ENCODE results near the gene CLHC1. TPM values are rescaled to one million over a fixed set of nuclear protein-coding genes. Genes with fewer than 3 reads are reported as not detected.
"Not testable (repeated sequence)": the region's sequence is repeated elsewhere in the genome, so short reads cannot be mapped to it uniquely, and the experiment has no call there.

Gene CLHC1
- total and polyA plus RNA-seq, 4 donors: 18.4 to 29.6 (median 24.2) TPM

GRCh38 chr2:55126643-55127042 lies 105.5 kb downstream of the CLHC1 start:
- not testable (repeated sequence) for H3K27me3 ChIP-seq (ENCODE audit: control insufficient read depth, insufficient read depth, low read length); H3K36me3 ChIP-seq (ENCODE audit: control insufficient read depth, insufficient read depth, low read length); H3K27ac ChIP-seq (ENCODE audit: low read depth, low read length); H3K4me1 ChIP-seq (ENCODE audit: control insufficient read depth, insufficient read depth, low read length); DNase-seq (ENCODE audit: low read depth in 4 of 6, low spot score in 6 of 6); H3K9me3 ChIP-seq (ENCODE audit: control insufficient read depth, insufficient read depth, low read length); H3K4me3 ChIP-seq (ENCODE audit: low read depth, low read length)
- WGBS (ENCODE audit: insufficient coverage): no CpG with 5 or more reads among the region's 4 CpGs

Other genes starting within 250 kb of the CLHC1 start
- 100 to 1,000 TPM; 199 to 541 TPM for gene RTN4, start 181.8 kb downstream of the CLHC1 start, total RNA-seq
- gene RTN4, start 181.8 kb downstream of the CLHC1 start, polyA plus RNA-seq (ENCODE audit: insufficient read length in 2 of 2): 100 to 1,000 TPM; 565 to 652 TPM
- 1,000 to 10,000 TPM in 1 of 2 donors, 100 to 1,000 TPM in 1; 549 to 1,805 TPM for gene RPS27A, start 395 bp upstream of the CLHC1 start, total RNA-seq
- gene RPS27A, start 395 bp upstream of the CLHC1 start, polyA plus RNA-seq (ENCODE audit: insufficient read length in 2 of 2): 1,000 to 10,000 TPM; 1,078 to 1,106 TPM
- 10 to 100 TPM; 23.3 to 31.1 TPM for gene MTIF2, start 36.9 kb upstream of the CLHC1 start, total RNA-seq
- gene MTIF2, start 36.9 kb upstream of the CLHC1 start, polyA plus RNA-seq (ENCODE audit: insufficient read length in 2 of 2): 10 to 100 TPM; 19.8 to 21.6 TPM
- 100 to 1,000 TPM; 126 to 223 TPM for gene CCDC88A, start 187.6 kb upstream of the CLHC1 start, total RNA-seq
- 100 to 1,000 TPM; 194 to 216 TPM for gene CCDC88A, start 187.6 kb upstream of the CLHC1 start, polyA plus RNA-seq (ENCODE audit: insufficient read length in 2 of 2)

Data from spinal cord (tissue), 10 donors.